COLO829 (cell line): ENCODE results near the gene ST3GAL6.

Experiments used
- DNase-seq: peaks from one replicate; pipeline ENCODE4 v3.0.0; 2012; ENCODE audit warnings: low spot score

ST3GAL6 gene

GRCh38 chr3:98740324-98740723, 22.8 kb upstream of the ST3GAL6 start:
- no peak for DNase-seq

GRCh38 chr3:98741121-98741716, 21.9 kb upstream of the ST3GAL6 start:
- DNase-seq: no peak

GRCh38 chr3:98743071-98743470, 20.1 kb upstream of the ST3GAL6 start:
- no peak for DNase-seq

- no peak for DNase-seq
Measured at GRCh38 chr3:98744283-98744682, 18.9 kb upstream of the ST3GAL6 start.

GRCh38 chr3:98745718-98746117, 17.4 kb upstream of the ST3GAL6 start:
- DNase-seq: no peak

- no peak for DNase-seq
Measured at GRCh38 chr3:98746122-98746521, 17.0 kb upstream of the ST3GAL6 start.

GRCh38 chr3:98746882-98747281, 16.3 kb upstream of the ST3GAL6 start:
- DNase-seq: no peak

GRCh38 chr3:98750276-98750919, 12.7 kb upstream of the ST3GAL6 start:
- no peak for DNase-seq

GRCh38 chr3:98754483-98754882, 8.7 kb upstream of the ST3GAL6 start:
- no peak for DNase-seq

GRCh38 chr3:98755601-98756000, 7.5 kb upstream of the ST3GAL6 start:
- no peak for DNase-seq

- no peak for DNase-seq
Measured at GRCh38 chr3:98759629-98760028, 3.5 kb upstream of the ST3GAL6 start.

- no peak for DNase-seq
Measured at GRCh38 chr3:98761643-98762229, 1.4 kb upstream of the ST3GAL6 start.

- no peak for DNase-seq
Measured at GRCh38 chr3:98763819-98764418, 779 bp downstream of the ST3GAL6 start.

GRCh38 chr3:98764472-98764884, 1.3 kb downstream of the ST3GAL6 start:
- DNase-seq: no peak

- no peak for DNase-seq
Measured at GRCh38 chr3:98765721-98766120, 2.6 kb downstream of the ST3GAL6 start.

- DNase-seq: no peak
Measured at GRCh38 chr3:98766924-98767323, 3.8 kb downstream of the ST3GAL6 start.

- no peak for DNase-seq
Measured at GRCh38 chr3:98768961-98769360, 5.8 kb downstream of the ST3GAL6 start.

GRCh38 chr3:98769448-98769847, 6.3 kb downstream of the ST3GAL6 start:
- DNase-seq: no peak

- DNase-seq: no peak
Measured at GRCh38 chr3:98770261-98771039, 7.3 kb downstream of the ST3GAL6 start.

GRCh38 chr3:98772022-98772421, 8.9 kb downstream of the ST3GAL6 start:
- no peak for DNase-seq

GRCh38 chr3:98775459-98776139, 12.5 kb downstream of the ST3GAL6 start:
- DNase-seq: no peak

- no peak for DNase-seq
Measured at GRCh38 chr3:98776140-98776493, 13.0 kb downstream of the ST3GAL6 start.
